Calu3 (cell line): ENCODE data around the gene NCS1. TPM values are rescaled to one million over a fixed set of nuclear protein-coding genes. Genes with fewer than 3 reads are reported as not detected.

ENCODE experiments used
- BruUV-seq: library from RNA; stranded (reverse); fragments of 400-500 nt; replicated peaks from 2 replicates; lab custom pipeline; 2021; lab: Mats Ljungman, UMichigan
- CTCF ChIA-PET: fragments of 300-600 bp; sonication (Branson Sonifier 250); formaldehyde crosslinking; loops from one replicate; lab custom pipeline; 2022; ENCODE audit warnings: antibody characterized with exemption; lab: Charles Lee
- DNase-seq: peaks from one replicate; pipeline ENCODE4 v3.0.0; 2022
- H3K27ac Mint-ChIP-seq: one replicate; pipeline ENCODE4 v1.8.0; 2022; ENCODE audit warnings: mixed read lengths; ENCODE audit not compliant: unreplicated experiment
- H3K27me3 Mint-ChIP-seq: one replicate; pipeline ENCODE4 v1.8.0; 2022; ENCODE audit warnings: mixed read lengths; ENCODE audit not compliant: unreplicated experiment
- H3K36me3 Mint-ChIP-seq: one replicate; pipeline ENCODE4 v1.8.0; 2022; ENCODE audit warnings: mild to moderate bottlenecking, moderate library complexity, mixed read lengths; ENCODE audit not compliant: insufficient read depth, unreplicated experiment
- H3K4me1 Mint-ChIP-seq: one replicate; pipeline ENCODE4 v1.8.0; 2022; ENCODE audit warnings: mild to moderate bottlenecking, low read depth, mixed read lengths; ENCODE audit not compliant: unreplicated experiment
- H3K4me3 Mint-ChIP-seq: one replicate; pipeline ENCODE4 v1.8.0; 2022; ENCODE audit warnings: mild to moderate bottlenecking, low read depth, moderate library complexity, mixed read lengths; ENCODE audit not compliant: unreplicated experiment
- H3K9me3 Mint-ChIP-seq: one replicate; pipeline ENCODE4 v1.8.0; 2022; ENCODE audit warnings: low read depth, mixed read lengths; ENCODE audit not compliant: unreplicated experiment
- CTCF ChIP-seq: fragments of 200-600 bp; IDR thresholded peaks from one replicate; pipeline ENCODE4 v1.8.0; 2022; ENCODE audit warnings: antibody characterized with exemption; ENCODE audit not compliant: unreplicated experiment
- intact Hi-C: fragments of 100-400 bp; cut with micrococcal nuclease; formaldehyde crosslinking; loops from one replicate; pipeline ENCODE4 v1.10.0; 2022; ENCODE audit not compliant: unreplicated experiment
- total RNA-seq: library from RNA; stranded (reverse); gene quantifications from 2 replicates; pipeline ENCODE4 v1.2.3, GENCODE V29; 2022

Gene NCS1
- total RNA-seq, 1 experiment from 2014 or later, result 16.1 TPM

GRCh38 chr9:130200038-130200849, 28.0 kb downstream of the NCS1 start:
- intact Hi-C loops, result no loop called here
- TF ChIP-seq CTCF, result no peak
- no peak for DNase-seq
- CTCF ChIA-PET, result no interaction called here
- H3K36me3 Mint-ChIP-seq, result no peaks in the 10 kb centered on the region
- no peaks in the 10 kb centered on the region for H3K27me3 Mint-ChIP-seq
- no peaks in the 10 kb centered on the region for H3K4me1 Mint-ChIP-seq
- no peak overlapping the region for H3K4me3 Mint-ChIP-seq
- no peaks in the 10 kb centered on the region for H3K9me3 Mint-ChIP-seq
- no peak overlapping the region for H3K27ac Mint-ChIP-seq
- BruUV-seq, result no TSS peak

- Mint-ChIP-seq H3K27me3 (no peaks in the 10 kb centered on the region), H3K9me3 (no peaks in the 10 kb centered on the region), H3K27ac (no peak overlapping the region), H3K4me3 (no peak overlapping the region), H3K36me3 (no peaks in the 10 kb centered on the region), H3K4me1 (no peaks in the 10 kb centered on the region)
- BruUV-seq, result no TSS peak
- DNase-seq, result no peak
- intact Hi-C loops, result no loop called here
- no peak for TF ChIP-seq CTCF
- CTCF ChIA-PET, result no interaction called here
These were observed 29.2 kb downstream of the NCS1 start for GRCh38 chr9:130201399-130201873.

GRCh38 chr9:130201974-130202373, 29.8 kb downstream of the NCS1 start:
- intact Hi-C loops, result no loop called here
- no peak for DNase-seq
- no TSS peak for BruUV-seq
- Mint-ChIP-seq H3K4me3 (no peak overlapping the region), H3K9me3 (no peaks in the 10 kb centered on the region), H3K36me3 (no peaks in the 10 kb centered on the region), H3K4me1 (no peaks in the 10 kb centered on the region), H3K27ac (no peak overlapping the region), H3K27me3 (no peaks in the 10 kb centered on the region)
- TF ChIP-seq CTCF, result no peak
- CTCF ChIA-PET, result no interaction called here

- no TSS peak for BruUV-seq
- no peak for DNase-seq
- H3K9me3 Mint-ChIP-seq, result no peaks in the 10 kb centered on the region
- no peak overlapping the region for H3K4me3 Mint-ChIP-seq
- no peak for TF ChIP-seq CTCF
- no peaks in the 10 kb centered on the region for H3K4me1 Mint-ChIP-seq
- H3K27ac Mint-ChIP-seq, result no peak overlapping the region
- no peaks in the 10 kb centered on the region for H3K27me3 Mint-ChIP-seq
- no peaks in the 10 kb centered on the region for H3K36me3 Mint-ChIP-seq
- intact Hi-C loops, result no loop called here
- CTCF ChIA-PET, result no interaction called here
These were observed 32.1 kb downstream of the NCS1 start for GRCh38 chr9:130204341-130204740.
